NCI-H2081 (cell line): ENCODE results near the gene AGPAT2.

Experiments used
- DNase-seq, 2 experiments: peaks; one replicate each; lab custom pipeline; 2025; lab: John Stamatoyannopoulos, UW

Gene AGPAT2

DNA sequence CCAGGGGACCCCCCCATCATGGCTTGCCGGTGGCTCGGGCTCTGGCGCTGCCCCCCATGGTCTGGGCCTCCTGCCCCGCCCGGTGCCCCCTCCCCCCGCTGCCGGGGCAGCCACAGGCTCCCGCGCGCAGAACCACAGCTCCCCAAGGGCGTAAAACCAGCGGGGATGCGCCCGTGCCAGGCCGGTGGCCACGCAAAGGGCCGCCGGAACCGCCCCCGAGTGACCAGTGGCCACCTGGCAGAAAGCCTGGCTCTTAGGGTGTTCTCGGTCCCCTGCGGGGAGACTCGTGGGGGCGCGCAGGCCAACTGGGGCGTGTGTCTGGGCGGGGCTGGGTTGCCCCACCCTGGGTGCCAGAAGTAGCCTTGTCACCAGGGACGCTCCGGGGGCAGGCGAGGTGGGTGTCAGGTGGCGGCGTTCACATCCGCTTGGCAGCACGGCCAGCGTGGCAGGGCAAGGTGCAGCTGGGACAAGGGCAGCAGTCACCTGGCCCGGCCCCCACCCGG is 515 bp upstream of the AGPAT2 start:
- no peak for DNase-seq

DNA sequence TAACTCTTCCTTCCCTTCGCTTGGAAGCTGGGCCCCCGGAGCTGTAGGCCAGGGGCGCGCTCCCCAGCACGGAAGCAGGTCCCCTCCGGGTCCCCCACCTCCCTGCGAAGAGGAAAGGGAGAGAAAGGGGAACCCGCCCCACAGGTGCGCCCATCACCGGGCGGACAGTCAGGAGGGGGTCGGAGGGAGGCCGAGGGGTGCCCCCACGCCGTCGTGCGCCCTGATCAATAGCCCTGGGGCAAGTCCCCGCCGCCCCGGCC is 793 bp downstream of the AGPAT2 start:
- no peak for DNase-seq

DNA sequence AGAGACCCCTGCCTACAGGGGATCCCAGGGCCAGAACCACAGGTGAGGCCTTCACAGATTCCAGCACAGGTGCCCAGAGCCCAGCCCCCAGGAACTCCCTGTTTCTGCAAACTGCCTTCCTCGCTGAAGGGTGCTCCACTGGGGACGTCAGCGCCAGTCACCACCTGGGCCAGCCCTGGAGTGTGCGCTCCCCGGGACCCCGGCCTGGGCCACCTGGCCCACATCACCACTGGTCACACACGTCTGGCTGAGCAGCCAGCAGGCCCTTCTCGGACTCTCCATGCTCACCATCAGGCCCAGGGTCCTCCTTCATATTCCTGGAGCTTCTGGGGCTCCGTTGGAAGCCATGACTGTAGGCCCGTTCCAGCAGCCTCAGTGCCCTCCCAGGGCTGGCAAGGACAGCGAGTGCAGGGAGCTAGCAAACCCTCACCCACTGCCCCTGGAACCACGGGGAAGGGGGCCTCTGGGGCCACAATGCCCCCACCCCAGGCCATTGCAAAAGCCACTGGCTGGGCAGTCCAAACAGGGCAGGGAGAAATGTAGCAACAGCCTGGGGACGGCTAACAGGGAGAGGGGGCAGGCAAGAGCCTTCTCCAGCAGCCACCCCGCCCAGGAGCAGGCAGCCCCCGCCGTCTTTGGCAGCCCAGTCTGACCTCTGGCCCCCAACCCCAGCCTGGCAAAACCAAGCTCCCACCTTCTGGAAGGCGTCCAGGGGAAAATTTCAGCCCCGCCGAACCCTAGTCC is 1.3 kb downstream of the AGPAT2 start:
- no peak for DNase-seq

DNA sequence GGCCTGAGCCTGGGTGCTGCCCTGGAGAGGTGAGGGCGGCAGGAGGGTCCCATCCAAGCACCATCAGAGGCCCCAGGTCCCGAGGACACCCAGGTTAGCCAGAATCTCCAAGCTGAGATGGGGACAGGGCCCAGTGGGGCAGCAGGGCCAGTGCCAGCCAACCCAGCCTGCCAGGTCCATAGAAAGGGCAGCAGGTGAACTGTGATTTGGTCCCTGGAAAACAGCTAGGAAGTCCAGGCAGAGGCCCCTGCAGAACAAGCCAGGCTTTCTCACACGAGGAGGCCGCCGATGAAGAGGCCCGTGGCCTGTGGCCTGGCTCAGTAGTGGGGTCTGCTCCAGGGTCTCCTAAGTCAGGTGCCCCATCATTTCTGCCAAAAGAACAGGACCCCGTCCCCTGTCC is 2.0 kb downstream of the AGPAT2 start:
- DNase-seq, result no peak

DNA sequence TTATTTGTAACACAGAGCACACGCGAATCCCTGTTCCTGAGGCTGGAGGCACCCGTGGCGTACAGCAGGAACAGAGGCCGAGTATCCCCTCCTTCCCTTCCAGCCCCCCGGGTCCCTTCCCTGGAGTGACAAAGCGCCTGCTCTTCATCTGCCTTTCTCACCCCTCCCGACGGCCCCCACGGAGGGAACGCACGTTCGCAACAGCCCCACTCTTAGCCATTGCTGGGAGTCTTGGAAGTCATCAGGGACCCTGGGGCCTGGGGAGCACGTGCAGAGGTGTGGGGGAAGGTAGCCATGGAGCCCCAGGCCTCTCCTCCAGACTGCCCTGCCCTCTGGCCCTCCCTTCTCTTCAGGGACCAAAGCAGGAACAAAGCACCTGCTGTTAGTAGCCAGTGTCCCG is 2.5 kb downstream of the AGPAT2 start:
- no peak for DNase-seq

DNA sequence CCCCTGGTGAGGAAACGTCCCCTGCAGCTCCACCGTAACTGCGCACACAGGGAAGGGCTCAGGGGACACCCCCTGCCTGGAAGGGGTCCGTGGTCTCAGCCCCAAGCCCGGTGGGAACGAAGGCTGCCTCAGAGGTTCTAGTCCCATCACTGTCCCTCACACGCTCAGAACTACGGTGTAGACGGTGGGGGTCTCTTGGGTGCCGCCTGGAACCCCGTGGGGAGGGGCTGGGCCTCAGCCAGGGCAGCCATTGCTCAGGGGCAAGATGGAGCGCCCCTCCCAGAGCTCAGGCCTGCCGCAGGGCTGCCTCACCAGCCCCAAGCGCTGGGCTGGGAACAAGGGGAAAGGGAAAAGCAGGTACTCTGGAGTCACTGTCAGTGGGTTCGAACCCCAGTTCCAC is 2.9 kb downstream of the AGPAT2 start:
- no peak for DNase-seq

DNA sequence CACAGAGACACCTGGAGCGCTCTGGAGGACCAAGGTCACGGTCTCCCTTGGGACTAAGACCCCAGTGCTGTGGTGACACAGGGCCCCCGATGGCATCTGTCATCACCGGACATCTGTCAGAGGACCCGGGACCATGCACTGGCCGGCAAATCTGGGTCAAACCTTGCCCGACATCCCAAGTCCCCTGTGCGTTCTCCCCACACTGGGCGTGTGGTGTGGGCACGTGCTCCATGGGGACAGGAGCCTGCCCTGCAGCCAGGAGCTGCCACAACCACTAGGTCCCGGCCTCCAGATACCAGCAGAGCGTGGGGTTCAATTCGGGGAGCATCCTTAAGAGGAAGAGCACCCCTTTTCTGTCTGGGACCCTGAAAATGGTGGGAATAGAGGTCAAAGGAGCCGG is 3.5 kb downstream of the AGPAT2 start:
- DNase-seq, result no peak

DNA sequence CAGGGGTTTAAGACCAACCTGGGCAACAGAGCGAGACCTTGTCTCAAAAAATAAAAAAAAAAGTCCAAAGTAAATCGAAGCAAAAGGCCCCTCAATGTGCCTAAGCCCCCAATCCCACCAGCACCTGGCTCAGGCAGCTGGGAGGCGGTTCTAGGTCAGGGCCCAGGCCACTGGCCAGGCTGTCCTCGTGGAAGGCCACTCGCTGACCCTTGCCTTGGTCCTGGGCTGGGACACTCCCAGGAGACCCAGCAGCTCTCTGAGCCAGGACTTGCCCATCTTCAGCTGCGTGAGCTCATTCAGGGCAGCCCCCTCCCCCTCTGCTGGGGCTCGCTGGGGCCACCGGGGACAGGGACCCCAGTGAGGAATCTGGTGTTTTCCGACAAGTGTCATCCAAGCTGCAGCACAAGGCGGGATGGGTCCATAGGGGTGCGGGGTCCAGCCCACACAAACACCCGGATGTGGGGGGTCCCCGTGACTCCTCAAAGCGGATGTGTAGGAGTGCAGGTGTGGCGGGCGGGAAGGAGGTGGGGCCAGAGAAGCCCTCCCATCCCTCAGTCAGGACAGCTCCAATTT is 4.0 kb downstream of the AGPAT2 start:
- DNase-seq, result no peak

DNA sequence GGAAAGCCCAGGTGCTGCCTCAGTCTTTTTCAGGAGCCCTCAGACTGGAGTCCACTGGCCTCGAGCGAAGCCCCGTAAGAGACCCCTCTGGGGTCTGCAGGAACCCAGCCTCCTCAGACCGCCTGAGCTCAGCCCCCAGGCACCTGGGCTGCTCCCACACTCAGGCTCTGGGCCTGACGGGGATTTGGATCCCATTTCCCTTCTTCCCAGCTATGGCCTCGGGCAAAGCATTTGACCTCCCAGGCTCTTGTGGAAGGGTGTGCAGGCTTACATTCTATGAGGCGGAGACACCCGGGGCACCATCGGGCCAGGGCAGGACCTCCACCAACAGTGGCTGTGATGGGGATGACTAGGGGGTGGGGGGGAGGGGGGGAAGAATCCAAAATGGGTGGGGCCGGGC is 4.5 kb downstream of the AGPAT2 start:
- no peak for DNase-seq

DNA sequence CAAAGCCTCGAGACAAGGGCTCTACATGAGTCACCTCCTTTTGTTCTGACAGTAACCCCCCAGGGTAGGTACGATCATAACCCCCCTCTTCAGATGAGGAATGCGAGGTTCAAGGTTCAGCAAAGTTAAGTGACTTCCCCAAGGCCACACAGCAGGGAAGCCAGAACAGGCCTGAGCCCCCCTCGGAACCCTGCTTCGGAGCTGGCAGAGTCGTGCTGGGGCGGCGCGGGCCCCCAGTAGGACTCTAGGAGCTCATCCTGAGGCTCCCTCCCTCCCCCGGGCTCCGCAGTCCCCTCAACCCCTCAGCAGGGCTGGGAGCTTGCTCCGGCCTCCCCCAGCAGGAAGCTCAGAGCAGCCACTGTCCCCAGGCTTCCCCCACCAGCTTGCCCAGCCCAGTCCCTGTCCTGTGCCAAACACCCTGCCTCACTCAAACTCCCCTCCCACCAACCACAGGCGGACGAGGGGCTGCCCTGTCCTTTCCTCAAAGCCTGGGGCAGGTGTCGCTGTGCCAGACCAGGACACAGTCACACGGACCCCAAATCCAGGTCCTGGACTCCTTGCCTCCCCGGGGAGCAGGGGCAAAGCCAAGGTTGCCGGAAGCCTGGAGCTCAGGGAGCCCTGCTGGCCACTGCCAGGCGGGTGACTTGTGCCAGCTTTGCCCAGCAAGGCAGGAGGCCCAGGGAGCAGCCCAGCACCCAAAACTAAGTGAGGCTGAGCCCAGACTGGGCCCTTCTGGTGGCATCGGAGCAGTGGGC is 5.1 kb downstream of the AGPAT2 start:
- no peak for DNase-seq

DNA sequence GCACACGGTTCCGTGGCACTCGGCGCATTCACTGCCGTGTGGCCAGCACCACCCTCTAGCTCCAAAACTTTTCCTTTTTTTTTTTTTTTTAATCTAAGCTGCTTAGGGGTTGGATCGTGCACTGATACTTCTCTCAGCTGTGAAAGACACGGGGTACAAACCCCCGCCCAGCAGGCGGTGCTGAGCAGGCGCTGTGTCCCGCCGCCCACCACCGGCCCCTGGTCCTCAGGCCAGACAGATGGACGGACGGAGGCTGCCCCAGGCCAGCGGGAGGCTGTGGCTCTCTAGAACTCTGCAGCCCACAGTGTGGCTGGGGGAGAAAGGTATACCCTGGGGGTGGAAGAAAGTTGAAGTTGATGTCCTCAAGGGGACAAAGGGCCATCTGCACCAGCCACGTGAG is 6.2 kb downstream of the AGPAT2 start:
- no peak for DNase-seq

DNA sequence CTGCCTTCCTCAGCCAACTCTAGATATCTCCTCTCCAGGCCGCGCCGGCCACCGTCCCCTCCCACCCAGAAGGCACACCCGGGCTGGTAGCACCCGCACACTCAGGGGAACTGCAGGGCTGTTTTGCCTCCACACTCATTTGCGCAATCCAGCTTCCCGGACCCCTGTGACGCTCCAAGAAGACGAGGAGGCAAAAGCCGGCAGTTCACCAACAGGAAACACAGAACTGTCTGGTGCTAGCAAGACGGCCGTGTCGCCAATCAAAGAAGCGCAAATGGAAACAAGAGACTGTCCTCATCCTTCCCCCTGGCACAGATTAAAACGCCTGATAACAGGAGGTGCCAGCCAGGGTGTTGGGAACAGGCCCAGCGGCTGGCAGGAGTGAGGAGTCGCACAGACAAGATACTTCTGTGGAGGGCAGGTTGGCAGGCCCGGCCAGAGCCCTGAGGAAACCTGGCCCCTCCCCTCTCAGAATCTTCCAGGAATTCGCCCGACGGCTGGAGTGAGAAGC is 7.8 kb downstream of the AGPAT2 start:
- DNase-seq, result no peak

DNA sequence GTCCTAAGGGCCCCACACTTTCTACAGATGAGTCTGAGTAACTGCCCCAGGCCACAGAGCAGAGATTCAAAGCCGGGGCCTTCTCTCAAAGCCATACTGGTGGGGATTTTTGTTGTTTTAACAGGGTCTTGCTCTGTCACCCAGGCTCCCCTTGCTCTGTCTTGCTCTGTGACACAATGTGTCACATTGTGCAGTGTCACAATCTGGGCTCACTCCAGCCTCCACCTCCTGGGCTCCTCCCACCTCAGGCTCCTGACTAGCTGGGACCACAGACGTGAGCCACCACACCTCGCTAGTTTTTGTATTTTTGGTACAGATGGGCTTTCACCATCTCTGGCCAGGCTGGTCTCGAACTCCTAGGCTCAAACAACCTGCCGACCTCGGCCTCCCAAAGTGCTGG is 8.6 kb downstream of the AGPAT2 start:
- DNase-seq, result no peak

DNA sequence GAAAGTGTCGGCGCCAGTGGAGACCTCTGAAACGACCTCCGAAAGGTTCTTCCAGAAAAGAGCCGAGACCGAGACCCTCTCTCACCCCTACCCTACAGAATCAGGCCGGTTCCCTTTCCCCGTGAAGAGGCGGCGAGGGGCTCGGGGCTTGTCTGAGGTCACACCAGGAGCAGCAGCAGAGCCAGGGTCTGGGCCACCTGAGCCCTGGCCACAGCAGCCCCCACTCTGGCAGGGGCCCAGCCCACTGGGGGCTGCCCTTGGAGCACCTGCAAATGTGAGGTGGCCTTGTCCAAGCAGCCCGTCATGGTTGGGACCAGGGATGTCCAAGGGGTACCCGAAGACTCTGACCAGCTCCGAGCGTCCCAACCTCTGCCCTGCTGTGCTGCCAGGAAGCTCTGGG is 9.2 kb downstream of the AGPAT2 start:
- DNase-seq, result no peak

DNA sequence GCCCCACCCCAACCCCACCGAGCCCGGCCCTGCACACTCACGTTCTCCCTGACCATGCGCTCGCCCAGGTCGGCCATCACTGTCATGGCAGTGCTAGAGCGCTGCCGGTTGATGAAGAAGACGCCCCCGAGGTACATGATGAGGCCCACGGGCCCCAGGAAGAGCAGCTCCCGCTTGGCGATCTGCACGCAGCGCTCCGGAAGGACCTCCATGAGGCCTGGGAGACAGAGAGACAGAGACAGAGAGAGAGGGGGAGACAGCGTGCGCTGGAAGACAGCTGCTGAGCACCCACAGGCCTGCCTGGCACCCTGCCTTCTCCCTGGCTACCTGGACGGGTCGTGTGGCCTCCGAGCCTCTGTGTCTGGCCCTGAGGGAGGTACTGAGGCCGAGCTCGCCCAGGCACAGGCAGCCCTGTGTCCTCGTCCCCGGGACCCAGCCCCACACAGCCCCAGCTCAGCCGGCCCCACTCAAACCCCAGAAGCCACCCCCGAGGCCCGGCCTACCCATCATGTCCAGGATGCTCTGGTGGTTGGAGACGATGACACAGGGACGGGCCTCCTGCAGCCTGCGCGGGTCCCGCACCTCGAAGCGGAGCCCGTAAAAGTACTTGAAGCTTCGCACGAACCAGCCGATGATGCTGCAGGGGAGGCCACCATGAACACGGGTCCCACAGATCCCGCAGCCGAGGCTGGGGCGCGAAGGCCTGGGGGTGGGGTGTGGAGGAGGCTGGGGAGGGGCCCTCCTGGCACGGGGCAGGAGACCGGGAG is 10.2 kb downstream of the AGPAT2 start:
- DNase-seq, result no peak

DNA sequence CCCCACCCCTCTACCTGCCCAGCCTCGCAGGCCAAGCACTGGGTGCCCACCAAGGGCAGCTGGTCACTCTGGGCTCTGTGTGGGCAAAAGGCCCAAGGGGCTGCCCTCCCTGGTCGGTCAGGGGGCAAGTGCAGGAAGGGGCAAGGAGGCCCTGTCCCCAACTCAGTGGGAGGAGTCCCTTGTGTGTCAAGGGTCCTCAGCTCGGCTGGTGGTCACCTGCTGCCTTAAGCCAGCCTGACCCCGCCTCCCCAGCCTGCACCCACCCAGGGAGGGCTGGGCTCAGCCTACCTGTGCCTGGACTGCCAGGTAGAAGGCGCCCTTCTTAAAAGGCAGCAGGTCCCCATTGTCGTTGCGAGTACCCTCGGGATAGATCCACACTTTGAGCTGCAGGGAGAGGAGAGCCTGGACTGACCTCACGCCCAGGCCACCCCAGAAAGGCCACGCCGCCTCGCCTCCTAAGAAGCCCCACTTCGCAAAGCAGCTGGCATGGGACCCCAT is 10.9 kb downstream of the AGPAT2 start:
- DNase-seq, result no peak

DNA sequence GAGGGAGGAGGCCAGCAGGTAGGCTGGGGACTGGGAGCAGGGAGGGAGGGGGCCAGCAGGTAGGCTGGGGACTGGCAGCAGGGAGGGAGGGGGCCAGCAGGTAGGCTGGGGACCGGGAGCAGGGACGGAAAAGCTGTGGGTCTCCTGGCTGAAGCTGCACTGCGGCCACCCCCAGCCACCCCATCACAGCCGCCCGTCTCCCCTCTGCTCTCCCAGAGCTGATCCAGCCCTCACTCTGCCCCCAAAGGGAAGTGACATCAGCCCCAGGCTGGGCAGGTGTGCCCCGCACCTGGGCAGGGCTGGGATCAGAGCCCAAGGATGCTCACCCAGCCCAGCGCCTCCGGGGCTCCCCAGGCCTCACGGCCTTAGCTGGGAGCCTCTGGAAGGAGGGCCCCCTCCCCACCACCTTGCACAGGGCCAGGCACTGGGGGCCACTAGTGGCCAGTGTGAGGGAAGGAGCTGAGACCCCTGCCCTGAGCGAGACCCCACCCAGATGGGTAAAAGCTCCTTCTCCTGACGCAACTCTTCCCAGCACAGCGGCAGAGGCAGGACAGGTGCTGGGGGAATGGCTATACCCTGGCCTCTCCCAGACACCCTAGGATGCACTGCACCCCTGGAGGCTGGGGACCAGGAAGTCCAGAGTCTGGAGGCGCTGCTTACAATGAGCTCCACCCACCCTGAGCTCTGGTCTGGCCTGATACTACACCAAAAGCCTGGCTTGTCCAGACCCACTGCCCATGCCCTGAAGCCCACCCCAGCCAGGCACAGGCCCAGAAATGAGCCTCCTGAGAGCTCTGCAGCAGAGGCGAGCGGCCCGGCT is 11.6 kb downstream of the AGPAT2 start:
- DNase-seq, result peak in 1 of 2 experiments; percentile 27

DNA sequence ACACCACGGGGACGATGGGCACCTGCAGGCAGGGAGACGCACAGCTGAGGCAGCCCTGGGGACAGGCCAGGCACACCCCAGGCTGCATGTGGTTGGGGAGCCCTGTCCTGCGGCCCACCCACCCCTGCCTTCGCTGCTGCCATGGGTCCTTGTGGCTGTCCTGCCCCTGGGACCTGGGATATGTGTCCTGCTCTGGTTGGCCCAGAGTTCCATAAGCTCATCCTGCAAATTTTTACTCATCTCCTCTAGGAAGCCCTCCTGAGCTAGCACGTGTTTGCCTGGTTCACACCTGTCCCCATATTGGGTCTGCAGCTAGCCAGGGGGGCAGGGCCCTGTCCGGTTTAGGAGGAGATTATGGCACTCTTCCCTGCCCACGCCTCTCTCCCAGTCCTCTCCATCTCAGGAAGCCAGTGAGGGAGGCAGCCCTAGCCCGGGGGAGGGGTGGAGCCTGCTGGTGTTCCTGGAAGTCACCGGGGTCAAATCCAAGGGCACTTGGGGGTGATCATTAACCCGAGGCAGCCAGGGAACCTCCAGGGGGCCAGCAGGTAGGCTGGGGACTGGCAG is 12.4 kb downstream of the AGPAT2 start:
- DNase-seq, result no peak

DNA sequence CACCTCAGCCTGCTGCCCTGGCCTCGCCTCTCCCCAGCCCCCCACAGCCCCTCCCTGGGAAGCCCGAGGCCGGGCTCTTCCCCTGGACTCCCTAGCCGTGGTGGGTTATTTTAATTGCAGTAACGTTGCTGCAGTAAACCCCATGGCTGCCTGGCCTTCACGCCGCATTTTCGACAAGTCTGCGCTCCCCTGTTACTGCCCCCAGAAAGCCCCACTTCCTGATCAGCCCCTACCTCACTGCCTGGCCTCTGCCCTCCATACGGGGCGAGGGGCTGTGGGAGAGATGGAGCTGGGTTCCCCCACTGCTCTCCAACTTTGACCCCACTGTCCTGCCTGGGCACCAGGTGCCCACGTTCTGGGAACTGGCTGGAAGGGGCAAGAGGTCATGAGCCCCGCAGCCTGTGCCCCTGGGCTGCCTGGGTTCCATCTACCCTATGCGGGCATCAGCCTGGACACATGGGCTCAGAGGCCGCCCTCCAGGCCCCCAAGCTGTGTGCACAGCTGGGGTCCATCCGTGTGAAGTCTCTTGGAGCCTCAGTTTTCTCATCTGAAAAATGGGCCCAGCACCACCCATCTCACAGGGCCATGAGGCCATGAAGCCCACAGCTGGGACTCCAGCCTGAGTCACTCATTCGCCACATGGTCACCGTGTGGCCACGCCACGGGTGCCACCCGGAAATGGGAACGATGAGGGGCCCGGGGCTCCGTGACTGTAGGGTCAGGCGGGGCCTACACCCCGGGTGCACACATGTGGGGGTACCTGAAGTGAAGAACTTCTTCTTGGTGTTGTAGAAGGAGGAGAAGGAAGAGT is 13.1 kb downstream of the AGPAT2 start:
- no peak for DNase-seq
